ENCODE results near the gene HOXA5.

DNA sequence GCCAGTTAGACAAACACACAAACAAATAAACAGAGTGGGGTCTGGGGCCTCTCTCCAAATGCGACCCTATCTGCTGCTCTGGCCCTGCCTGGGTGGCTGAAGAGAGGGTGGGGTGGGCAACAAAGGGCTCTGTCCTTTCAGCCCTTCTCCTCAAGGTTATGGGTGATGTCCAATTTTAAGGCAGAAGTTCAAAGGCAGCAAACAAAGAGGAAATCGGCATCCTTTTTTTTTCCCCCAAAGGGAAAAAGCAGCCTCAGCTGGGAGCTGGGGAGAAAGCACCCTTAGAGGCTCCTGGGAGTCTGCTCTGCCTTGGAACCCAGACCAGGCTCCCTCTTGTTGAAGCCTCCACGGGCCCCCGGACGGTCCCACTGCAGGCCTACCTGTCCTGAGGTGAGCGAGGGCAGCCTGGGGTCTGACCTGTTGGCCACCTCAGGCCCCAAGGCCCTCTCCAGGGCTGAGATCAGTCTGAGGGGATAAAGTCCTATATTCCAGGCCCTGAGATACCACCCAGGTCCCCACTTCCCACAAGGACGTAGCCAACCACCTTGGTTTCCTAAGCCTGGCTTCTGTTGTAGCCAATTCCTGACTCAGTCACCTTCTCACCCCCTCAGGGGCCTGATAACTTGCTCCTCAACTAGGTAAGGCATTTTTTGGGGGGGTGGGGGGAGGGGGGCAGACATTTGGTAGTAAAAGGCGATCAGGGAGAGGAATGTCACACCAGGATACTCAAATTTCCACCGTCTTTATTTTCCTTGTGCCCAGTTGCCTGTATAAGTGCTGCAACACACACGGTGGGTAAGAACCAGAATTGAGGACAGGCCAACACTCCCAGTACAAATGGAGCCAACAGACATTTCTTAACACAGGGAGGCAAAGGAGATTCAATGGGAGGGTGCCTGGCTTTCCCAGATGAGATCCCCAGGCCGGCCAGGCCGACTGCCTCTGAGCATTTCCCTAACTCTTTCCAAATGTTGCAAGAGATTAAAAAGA, 37.2 kb upstream of the HOXA5 start:
- TF ChIP-seq, protein P1, sequence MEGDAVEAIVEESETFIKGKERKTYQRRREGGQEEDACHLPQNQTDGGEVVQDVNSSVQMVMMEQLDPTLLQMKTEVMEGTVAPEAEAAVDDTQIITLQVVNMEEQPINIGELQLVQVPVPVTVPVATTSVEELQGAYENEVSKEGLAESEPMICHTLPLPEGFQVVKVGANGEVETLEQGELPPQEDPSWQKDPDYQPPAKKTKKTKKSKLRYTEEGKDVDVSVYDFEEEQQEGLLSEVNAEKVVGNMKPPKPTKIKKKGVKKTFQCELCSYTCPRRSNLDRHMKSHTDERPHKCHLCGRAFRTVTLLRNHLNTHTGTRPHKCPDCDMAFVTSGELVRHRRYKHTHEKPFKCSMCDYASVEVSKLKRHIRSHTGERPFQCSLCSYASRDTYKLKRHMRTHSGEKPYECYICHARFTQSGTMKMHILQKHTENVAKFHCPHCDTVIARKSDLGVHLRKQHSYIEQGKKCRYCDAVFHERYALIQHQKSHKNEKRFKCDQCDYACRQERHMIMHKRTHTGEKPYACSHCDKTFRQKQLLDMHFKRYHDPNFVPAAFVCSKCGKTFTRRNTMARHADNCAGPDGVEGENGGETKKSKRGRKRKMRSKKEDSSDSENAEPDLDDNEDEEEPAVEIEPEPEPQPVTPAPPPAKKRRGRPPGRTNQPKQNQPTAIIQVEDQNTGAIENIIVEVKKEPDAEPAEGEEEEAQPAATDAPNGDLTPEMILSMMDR (IDR thresholded peaks at IDR 0.05): no peak
- no peak for TF ChIP-seq POLR2A (IDR thresholded peaks at IDR 0.05)
